T-cell (primary cell): ENCODE data around the gene LCP1. TPM values are rescaled to one million over a fixed set of nuclear protein-coding genes. Genes with fewer than 3 reads are reported as not detected.

Experiments
- ATAC-seq, 4 experiments: fragments of 200-7000 bp in 3 of 4; fragments of 150-1000 bp in 1 of 4; cut with Tn5 transposase; replicated peaks in 1 of 4; 1 replicate in 3 of 4; 2 replicates in 1 of 4; pipeline ENCODE4 v1.10.0; 2021; ENCODE audit warnings: moderate library complexity in 3 of 4, mild to moderate bottlenecking in 2 of 4, moderate number of reproducible peaks in 1 of 4
- CTCF ChIA-PET, 2 donors: fragments of 300-600 bp; sonication (Branson Sonifier 250); formaldehyde crosslinking; loops; one replicate each; lab custom pipeline; 2022; ENCODE audit warnings: antibody characterized with exemption in 2 of 2; lab: Charles Lee
- POLR2A ChIA-PET, 2 donors: fragments of 300-600 bp; sonication (Branson Sonifier 250); formaldehyde crosslinking; loops; one replicate each; lab custom pipeline; 2022; ENCODE audit warnings: antibody characterized with exemption in 2 of 2; lab: Charles Lee
- DNase-seq, 35 experiments: peaks; one replicate each; pipeline versions ENCODE4 v3.0.0 to v3.0.0-alpha.2; 2013 to 2023
- H3K27ac ChIP-seq: one replicate; pipeline ENCODE4 v1.5.1; 2013; ENCODE audit warnings: low read length
- H3K27me3 ChIP-seq, 2 experiments: replicated peaks in 1 of 2; 1 replicate in 1 of 2; 2 replicates in 1 of 2; pipeline versions ENCODE4 v1.6.1 to v1.7.0; 2013; ENCODE audit warnings: low read length in 1 of 2, mixed read lengths in 1 of 2; ENCODE audit not compliant: control insufficient read depth in 2 of 2, insufficient read depth in 2 of 2; ENCODE audit errors: extremely low read depth in 1 of 2
- H3K36me3 ChIP-seq, 2 donors: 1 replicate in 1 of 2; 2 replicates in 1 of 2; pipeline versions ENCODE4 v1.6.1 to v1.7.0; 2013; ENCODE audit warnings: low read length in 1 of 2; ENCODE audit not compliant: control insufficient read depth in 2 of 2, insufficient read depth in 1 of 2; ENCODE audit errors: extremely low read depth in 1 of 2
- H3K4me1 ChIP-seq, 2 experiments: 1 replicate in 1 of 2; 2 replicates in 1 of 2; pipeline versions ENCODE4 v1.6.1 to v1.7.0; 2013; ENCODE audit warnings: low read length in 2 of 2, mixed read lengths in 1 of 2; ENCODE audit not compliant: insufficient read depth in 2 of 2, control insufficient read depth in 1 of 2; ENCODE audit errors: extremely low read depth in 1 of 2
- H3K4me3 ChIP-seq, 2 donors: 1 replicate in 1 of 2; 2 replicates in 1 of 2; pipeline versions ENCODE4 v1.5.1 to v1.7.0; 2013; ENCODE audit warnings: mild to moderate bottlenecking in 2 of 2, low read length in 1 of 2, moderate library complexity in 1 of 2; ENCODE audit not compliant: control insufficient read depth in 1 of 2; ENCODE audit errors: extremely low read depth in 1 of 2
- H3K9me3 ChIP-seq: 2 replicates; pipeline ENCODE4 v1.7.0; 2013
- H3K27ac Mint-ChIP-seq, 2 donors: one replicate each; pipeline ENCODE4 v1.8.0; 2020 to 2021; ENCODE audit warnings: mild to moderate bottlenecking in 2 of 2, mixed read lengths in 2 of 2
- H3K27me3 Mint-ChIP-seq, 2 donors: one replicate each; pipeline ENCODE4 v1.8.0; 2021 to 2022; ENCODE audit warnings: mixed read lengths in 2 of 2
- H3K36me3 Mint-ChIP-seq: one replicate; pipeline ENCODE4 v1.8.0; 2021; ENCODE audit warnings: mixed read lengths
- H3K4me1 Mint-ChIP-seq, 3 donors: one replicate each; pipeline ENCODE4 v1.8.0; 2020 to 2022; ENCODE audit warnings: mixed read lengths in 3 of 3, mild to moderate bottlenecking in 1 of 3
- H3K4me3 Mint-ChIP-seq, 3 donors: one replicate each; pipeline ENCODE4 v1.8.0; 2020 to 2022; ENCODE audit warnings: mild to moderate bottlenecking in 3 of 3, mixed read lengths in 3 of 3, moderate library complexity in 3 of 3
- H3K9me3 Mint-ChIP-seq, 3 donors: one replicate each; pipeline ENCODE4 v1.8.0; 2020 to 2022; ENCODE audit warnings: mixed read lengths in 3 of 3
- WGBS: methylation state at CpG from one replicate; pipeline ENCODE4 v1.1.5; 2013; ENCODE audit warnings: missing lambda C conversion rate; ENCODE audit not compliant: insufficient coverage; 5-methylcytosine and 5-hydroxymethylcytosine counted together
- total RNA-seq, 35 experiments: library from RNA in 6 of 35; stranded (reverse) in 6 of 35; fragments of 120-200 nt in 1 of 35; gene quantifications; one replicate each; pipeline versions ENCODE4 v1.2.1 to v1.2.4 and lab custom pipeline; 2013 to 2026

Gene LCP1
- total RNA-seq, 5 donors from 2014 or later (not counting 1 experiment from before 2014, with no cell fraction given): 338 to 574 (median 413) TPM

- Mint-ChIP-seq H3K4me3 (no peak overlapping the region), H3K4me1 (peaks cover 19 to 33% (median 24%) of the 10 kb centered on the region in 3 donors), H3K27me3 (no peaks in the 10 kb centered on the region), H3K27ac (peak overlapping the region; percentile 69 to 86), H3K36me3 (peaks cover 69% of the 10 kb centered on the region), H3K9me3 (no peaks in the 10 kb centered on the region)
- H3K36me3 ChIP-seq: peaks cover 3 to 97% of the 10 kb centered on the region in 2 donors
- H3K27ac ChIP-seq: peak overlapping the region; percentile 15
- CTCF ChIA-PET: interaction anchor here in 1 of 2 donors (0.6 to 1.2 kb wide), 4 partner anchors 8 to 327 kb away, joined by 3 read pairs; no protein-coding TSS in a partner anchor
- H3K4me3 ChIP-seq: no peak overlapping the region
- POLR2A ChIA-PET: no interaction called here
- WGBS: 67% methylated on average over 2 of the region's 4 CpGs
- peaks cover 0 to 5% of the 10 kb centered on the region in 2 experiments for H3K4me1 ChIP-seq
- no peaks in the 10 kb centered on the region for H3K27me3 ChIP-seq
- DNase-seq: no peak
- ATAC-seq: no peak
- H3K9me3 ChIP-seq: no peaks in the 10 kb centered on the region
Measured at GRCh38 chr13:46134961-46135522, 46.9 kb downstream of the LCP1 start.

- no peak for ATAC-seq
- WGBS: no CpG with 5 or more reads among the region's 2 CpGs
- Histone ChIP-seq H3K9me3 (no peaks in the 10 kb centered on the region), H3K27ac (no peak overlapping the region), H3K4me3 (no peak overlapping the region), H3K4me1 (peaks cover 0 to 4% of the 10 kb centered on the region in 2 experiments), H3K36me3 (peaks cover 3 to 97% of the 10 kb centered on the region in 2 donors), H3K27me3 (no peaks in the 10 kb centered on the region)
- H3K27me3 Mint-ChIP-seq: no peaks in the 10 kb centered on the region
- H3K9me3 Mint-ChIP-seq: no peaks in the 10 kb centered on the region
- no peak overlapping the region for H3K4me3 Mint-ChIP-seq
- ChIA-PET CTCF (interaction anchor here in 1 of 2 donors (0.8 to 1.0 kb wide), 2 partner anchors 8 to 9 kb away, joined by 3 to 4 read pairs; no protein-coding TSS in a partner anchor), POLR2A (no interaction called here)
- peak overlapping the region; percentile 66 to 69 for H3K27ac Mint-ChIP-seq
- DNase-seq: no peak
- peaks cover 16 to 29% (median 24%) of the 10 kb centered on the region in 3 donors for H3K4me1 Mint-ChIP-seq
- peaks cover 70% of the 10 kb centered on the region for H3K36me3 Mint-ChIP-seq
Measured at GRCh38 chr13:46134494-46134893, 47.5 kb downstream of the LCP1 start.

- CTCF ChIA-PET: interaction anchor here in 1 of 2 donors (1.8 kb wide), 1 partner anchor 10 kb away, joined by 6 read pairs; no protein-coding TSS in a partner anchor
- Histone ChIP-seq H3K4me3 (no peak overlapping the region), H3K36me3 (peaks cover 11 to 94% of the 10 kb centered on the region in 2 donors), H3K9me3 (no peaks in the 10 kb centered on the region), H3K27me3 (no peaks in the 10 kb centered on the region), H3K27ac (peak overlapping the region; percentile 8), H3K4me1 (peaks cover 0 to 4% of the 10 kb centered on the region in 2 experiments)
- WGBS: 80% methylated on average over 2 of the region's 3 CpGs
- Mint-ChIP-seq H3K4me3 (no peak overlapping the region), H3K36me3 (peaks cover 63% of the 10 kb centered on the region), H3K9me3 (no peaks in the 10 kb centered on the region), H3K4me1 (peaks cover 15 to 26% (median 23%) of the 10 kb centered on the region in 3 donors), H3K27me3 (no peaks in the 10 kb centered on the region), H3K27ac (peak overlapping the region; percentile 41 to 80)
- ATAC-seq: no peak
- DNase-seq: no peak
- POLR2A ChIA-PET: interaction anchor here in 1 of 2 donors (0.7 kb wide), 1 partner anchor 548 kb away, joined by 6 read pairs; no protein-coding TSS in a partner anchor
Measured at GRCh38 chr13:46132109-46132508, 49.9 kb downstream of the LCP1 start.

GRCh38 chr13:46131705-46132104, 50.3 kb downstream of the LCP1 start:
- no peaks in the 10 kb centered on the region for H3K9me3 Mint-ChIP-seq
- H3K4me3 Mint-ChIP-seq: no peak overlapping the region
- ChIA-PET POLR2A (interaction anchor here in 1 of 2 donors (0.7 kb wide), 1 partner anchor 548 kb away, joined by 6 read pairs; no protein-coding TSS in a partner anchor), CTCF (interaction anchor here in 1 of 2 donors (1.8 kb wide), 1 partner anchor 10 kb away, joined by 6 read pairs; no protein-coding TSS in a partner anchor)
- Histone ChIP-seq H3K27me3 (no peaks in the 10 kb centered on the region), H3K36me3 (peaks cover 13 to 94% of the 10 kb centered on the region in 2 donors), H3K27ac (no peak overlapping the region), H3K4me3 (no peak overlapping the region), H3K9me3 (no peaks in the 10 kb centered on the region), H3K4me1 (peaks cover 0 to 8% of the 10 kb centered on the region in 2 experiments)
- H3K27ac Mint-ChIP-seq: peak overlapping the region; percentile 70 to 80
- H3K4me1 Mint-ChIP-seq: peaks cover 17 to 27% (median 22%) of the 10 kb centered on the region in 3 donors
- no peak for DNase-seq
- no peaks in the 10 kb centered on the region for H3K27me3 Mint-ChIP-seq
- H3K36me3 Mint-ChIP-seq: peaks cover 66% of the 10 kb centered on the region
- ATAC-seq: no peak

- peak overlapping the region; percentile 23 to 26 for H3K27ac Mint-ChIP-seq
- peaks cover 56% of the 10 kb centered on the region for H3K36me3 Mint-ChIP-seq
- H3K9me3 ChIP-seq: no peaks in the 10 kb centered on the region
- H3K27me3 Mint-ChIP-seq: no peaks in the 10 kb centered on the region
- H3K4me3 Mint-ChIP-seq: no peak overlapping the region
- no peak for DNase-seq
- H3K4me1 ChIP-seq: peaks cover 9 to 13% of the 10 kb centered on the region in 2 experiments
- H3K4me1 Mint-ChIP-seq: peaks cover 29 to 34% (median 29%) of the 10 kb centered on the region in 3 donors
- POLR2A ChIA-PET: interaction anchor here in 1 of 2 donors (0.6 kb wide), 1 partner anchor 32 kb away, joined by 3 read pairs; no protein-coding TSS in a partner anchor
- peaks cover 13 to 87% of the 10 kb centered on the region in 2 donors for H3K36me3 ChIP-seq
- no peak overlapping the region for H3K4me3 ChIP-seq
- no peak for ATAC-seq
- CTCF ChIA-PET: interaction anchor here in 1 of 2 donors (0.7 kb wide), 1 partner anchor 166 kb away, joined by 4 read pairs; no protein-coding TSS in a partner anchor
- 88% methylated on average over 2 of the region's 3 CpGs for WGBS
- no peaks in the 10 kb centered on the region for H3K27me3 ChIP-seq
- no peaks in the 10 kb centered on the region for H3K9me3 Mint-ChIP-seq
- no peak overlapping the region for H3K27ac ChIP-seq
Measured at GRCh38 chr13:46129955-46130618, 51.9 kb downstream of the LCP1 start.

GRCh38 chr13:46129124-46129523, 52.9 kb downstream of the LCP1 start:
- no peaks in the 10 kb centered on the region for H3K27me3 Mint-ChIP-seq
- CTCF ChIA-PET: interaction anchor here in 1 of 2 donors (0.6 to 1.0 kb wide), 2 partner anchors 66 to 162 kb away, joined by 3 to 4 read pairs; no protein-coding TSS in a partner anchor

More at GRCh38 chr13:46129124-46129523, 52.9 kb downstream of the LCP1 start:
- POLR2A ChIA-PET: interaction anchor here in 1 of 2 donors (0.6 kb wide), 2 partner anchors 13 to 33 kb away, joined by 3 to 5 read pairs; no protein-coding TSS in a partner anchor
- H3K27ac Mint-ChIP-seq: peak overlapping the region in 1 of 2 donors; percentile 9
- H3K4me1 Mint-ChIP-seq: peaks cover 37 to 43% (median 39%) of the 10 kb centered on the region in 3 donors
- ATAC-seq: no peak
- Histone ChIP-seq H3K36me3 (peaks cover 13 to 78% of the 10 kb centered on the region in 2 donors), H3K9me3 (no peaks in the 10 kb centered on the region), H3K4me3 (no peak overlapping the region), H3K4me1 (peaks cover 14 to 22% of the 10 kb centered on the region in 2 experiments), H3K27me3 (no peaks in the 10 kb centered on the region), H3K27ac (no peak overlapping the region)
- DNase-seq: no peak
- H3K4me3 Mint-ChIP-seq: no peak overlapping the region
- peaks cover 51% of the 10 kb centered on the region for H3K36me3 Mint-ChIP-seq
- no peaks in the 10 kb centered on the region for H3K9me3 Mint-ChIP-seq
- no CpG with 5 or more reads among the region's 2 CpGs for WGBS
